ENCODE measurements around the gene DKKL1. TPM values are rescaled to one million over a fixed set of nuclear protein-coding genes. Genes with fewer than 3 reads are reported as not detected.

The DKKL1 gene
- total RNA-seq, 1 experiment from 2014 or later: 0.95 TPM

- intact Hi-C loops (cut with micrococcal nuclease; ENCODE audit: unreplicated experiment): no loop called here
- TF ChIP-seq POLR2AphosphoS5 (IDR thresholded peaks at IDR 0.05; ENCODE audit: low read depth, low read length): no peak
- no peak for TF ChIP-seq SIN3A (IDR thresholded peaks at IDR 0.05; ENCODE audit: borderline replicate concordance, insufficient read depth, low read depth, low read length)
- TF ChIP-seq TCF7L2 (IDR thresholded peaks at IDR 0.05; ENCODE audit: low read depth, low read length): no peak
- TF ChIP-seq, protein P1, sequence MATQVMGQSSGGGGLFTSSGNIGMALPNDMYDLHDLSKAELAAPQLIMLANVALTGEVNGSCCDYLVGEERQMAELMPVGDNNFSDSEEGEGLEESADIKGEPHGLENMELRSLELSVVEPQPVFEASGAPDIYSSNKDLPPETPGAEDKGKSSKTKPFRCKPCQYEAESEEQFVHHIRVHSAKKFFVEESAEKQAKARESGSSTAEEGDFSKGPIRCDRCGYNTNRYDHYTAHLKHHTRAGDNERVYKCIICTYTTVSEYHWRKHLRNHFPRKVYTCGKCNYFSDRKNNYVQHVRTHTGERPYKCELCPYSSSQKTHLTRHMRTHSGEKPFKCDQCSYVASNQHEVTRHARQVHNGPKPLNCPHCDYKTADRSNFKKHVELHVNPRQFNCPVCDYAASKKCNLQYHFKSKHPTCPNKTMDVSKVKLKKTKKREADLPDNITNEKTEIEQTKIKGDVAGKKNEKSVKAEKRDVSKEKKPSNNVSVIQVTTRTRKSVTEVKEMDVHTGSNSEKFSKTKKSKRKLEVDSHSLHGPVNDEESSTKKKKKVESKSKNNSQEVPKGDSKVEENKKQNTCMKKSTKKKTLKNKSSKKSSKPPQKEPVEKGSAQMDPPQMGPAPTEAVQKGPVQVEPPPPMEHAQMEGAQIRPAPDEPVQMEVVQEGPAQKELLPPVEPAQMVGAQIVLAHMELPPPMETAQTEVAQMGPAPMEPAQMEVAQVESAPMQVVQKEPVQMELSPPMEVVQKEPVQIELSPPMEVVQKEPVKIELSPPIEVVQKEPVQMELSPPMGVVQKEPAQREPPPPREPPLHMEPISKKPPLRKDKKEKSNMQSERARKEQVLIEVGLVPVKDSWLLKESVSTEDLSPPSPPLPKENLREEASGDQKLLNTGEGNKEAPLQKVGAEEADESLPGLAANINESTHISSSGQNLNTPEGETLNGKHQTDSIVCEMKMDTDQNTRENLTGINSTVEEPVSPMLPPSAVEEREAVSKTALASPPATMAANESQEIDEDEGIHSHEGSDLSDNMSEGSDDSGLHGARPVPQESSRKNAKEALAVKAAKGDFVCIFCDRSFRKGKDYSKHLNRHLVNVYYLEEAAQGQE (IDR thresholded peaks at IDR 0.05; ENCODE audit: insufficient read depth in 1 of 2, low read depth in 2 of 2, low read length in 1 of 2): no peak
- TF ChIP-seq, protein P2, sequence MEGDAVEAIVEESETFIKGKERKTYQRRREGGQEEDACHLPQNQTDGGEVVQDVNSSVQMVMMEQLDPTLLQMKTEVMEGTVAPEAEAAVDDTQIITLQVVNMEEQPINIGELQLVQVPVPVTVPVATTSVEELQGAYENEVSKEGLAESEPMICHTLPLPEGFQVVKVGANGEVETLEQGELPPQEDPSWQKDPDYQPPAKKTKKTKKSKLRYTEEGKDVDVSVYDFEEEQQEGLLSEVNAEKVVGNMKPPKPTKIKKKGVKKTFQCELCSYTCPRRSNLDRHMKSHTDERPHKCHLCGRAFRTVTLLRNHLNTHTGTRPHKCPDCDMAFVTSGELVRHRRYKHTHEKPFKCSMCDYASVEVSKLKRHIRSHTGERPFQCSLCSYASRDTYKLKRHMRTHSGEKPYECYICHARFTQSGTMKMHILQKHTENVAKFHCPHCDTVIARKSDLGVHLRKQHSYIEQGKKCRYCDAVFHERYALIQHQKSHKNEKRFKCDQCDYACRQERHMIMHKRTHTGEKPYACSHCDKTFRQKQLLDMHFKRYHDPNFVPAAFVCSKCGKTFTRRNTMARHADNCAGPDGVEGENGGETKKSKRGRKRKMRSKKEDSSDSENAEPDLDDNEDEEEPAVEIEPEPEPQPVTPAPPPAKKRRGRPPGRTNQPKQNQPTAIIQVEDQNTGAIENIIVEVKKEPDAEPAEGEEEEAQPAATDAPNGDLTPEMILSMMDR (IDR thresholded peaks at IDR 0.05): no peak
- in situ Hi-C loops (cut with HindIII; ENCODE audit: low pct_unique_long_range_greater_than_20kb, low sequenced_read_pairs): no loop called here
- DNase-seq (ENCODE audit: low read depth, low spot score) (no peak), ATAC-seq (no peak)
- CTCF ChIA-PET: interaction anchor here (0.6 kb wide), 1 partner anchor 139 kb away, joined by 3 read pairs; no protein-coding TSS in a partner anchor
- Histone ChIP-seq H3K27me3 (ENCODE audit: control insufficient read depth, insufficient read depth, low read length) (peaks cover 10% of the 10 kb centered on the region), H3K27ac (ENCODE audit: low read length) (no peak overlapping the region), H3K4me3 (ENCODE audit: low read depth in 2 of 2, low read length in 2 of 2) (no peak overlapping the region), H3K9me3 (ENCODE audit: control insufficient read depth, insufficient read depth, low read depth, low read length) (no peaks in the 10 kb centered on the region), H3K4me1 (ENCODE audit: control insufficient read depth, insufficient read depth, low read length) (0 out of 2 replicates have a peak, but pooled peaks cover 3% of the 10 kb centered on the region), H3K36me3 (ENCODE audit: control insufficient read depth, insufficient read depth, low read length) (no peaks in the 10 kb centered on the region)
- POLR2A ChIA-PET: no interaction called here
- BruUV-seq (replicated peaks): no TSS peak
Observed at GRCh38 chr19:49419173-49419572, 55.5 kb downstream of the DKKL1 start.

DNA sequence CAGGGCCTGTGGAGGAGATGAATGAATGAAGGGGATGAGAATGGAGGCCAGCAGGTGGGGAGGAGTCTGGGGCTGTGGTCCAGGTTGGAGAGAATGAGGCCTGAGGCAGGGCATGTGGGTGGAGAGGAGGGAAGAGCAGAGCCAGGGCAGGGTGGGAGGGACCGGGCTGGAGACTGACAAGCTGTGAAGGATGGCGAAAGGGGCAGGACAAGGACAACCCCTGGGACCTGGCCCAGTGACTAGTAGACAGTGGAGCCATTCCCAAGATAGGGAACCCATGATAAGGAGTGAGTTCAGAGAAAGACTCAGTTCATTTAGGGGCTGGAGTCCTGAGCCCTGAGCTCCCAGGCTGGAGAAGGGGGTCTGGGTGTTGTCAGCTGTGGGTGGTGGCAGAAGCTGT, 56.5 kb downstream of the DKKL1 start:
- Histone ChIP-seq H3K4me1 (ENCODE audit: control insufficient read depth, insufficient read depth, low read length) (0 out of 2 replicates have a peak, but pooled peaks cover 3% of the 10 kb centered on the region), H3K4me3 (ENCODE audit: low read depth in 2 of 2, low read length in 2 of 2) (no peak overlapping the region), H3K27me3 (ENCODE audit: control insufficient read depth, insufficient read depth, low read length) (peaks cover 10% of the 10 kb centered on the region), H3K27ac (ENCODE audit: low read length) (no peak overlapping the region), H3K9me3 (ENCODE audit: control insufficient read depth, insufficient read depth, low read depth, low read length) (no peaks in the 10 kb centered on the region), H3K36me3 (ENCODE audit: control insufficient read depth, insufficient read depth, low read length) (no peaks in the 10 kb centered on the region)
- CTCF ChIA-PET: interaction anchor here (0.6 kb wide), 1 partner anchor 23 kb away, joined by 4 read pairs; no protein-coding TSS in a partner anchor
- intact Hi-C loops (cut with micrococcal nuclease; ENCODE audit: unreplicated experiment): no loop called here
- no peak for DNase-seq (ENCODE audit: low read depth, low spot score)
- in situ Hi-C loops (cut with HindIII; ENCODE audit: low pct_unique_long_range_greater_than_20kb, low sequenced_read_pairs): no loop called here
- POLR2A ChIA-PET: no interaction called here
- ATAC-seq: no peak
- no TSS peak for BruUV-seq (replicated peaks)
- no peak for TF ChIP-seq POLR2AphosphoS5 (IDR thresholded peaks at IDR 0.05; ENCODE audit: low read depth, low read length)
- TF ChIP-seq, protein P2 (IDR thresholded peaks at IDR 0.05): no peak
- no peak for TF ChIP-seq TCF7L2 (IDR thresholded peaks at IDR 0.05; ENCODE audit: low read depth, low read length)
- no peak for TF ChIP-seq SIN3A (IDR thresholded peaks at IDR 0.05; ENCODE audit: borderline replicate concordance, insufficient read depth, low read depth, low read length)
- TF ChIP-seq, protein P1 (IDR thresholded peaks at IDR 0.05; ENCODE audit: insufficient read depth in 1 of 2, low read depth in 2 of 2, low read length in 1 of 2): no peak

Measured in Panc1 (cell line).